HG03175 (cell line): ENCODE results near the gene DPP6.

Source experiments
- ATAC-seq: cut with Tn5 transposase; IDR thresholded peaks from one replicate; pipeline ENCODE4 v1.9.1; 2021; ENCODE audit warnings: mild to moderate bottlenecking, moderate library complexity; ENCODE audit not compliant: unreplicated experiment

The DPP6 gene

DNA sequence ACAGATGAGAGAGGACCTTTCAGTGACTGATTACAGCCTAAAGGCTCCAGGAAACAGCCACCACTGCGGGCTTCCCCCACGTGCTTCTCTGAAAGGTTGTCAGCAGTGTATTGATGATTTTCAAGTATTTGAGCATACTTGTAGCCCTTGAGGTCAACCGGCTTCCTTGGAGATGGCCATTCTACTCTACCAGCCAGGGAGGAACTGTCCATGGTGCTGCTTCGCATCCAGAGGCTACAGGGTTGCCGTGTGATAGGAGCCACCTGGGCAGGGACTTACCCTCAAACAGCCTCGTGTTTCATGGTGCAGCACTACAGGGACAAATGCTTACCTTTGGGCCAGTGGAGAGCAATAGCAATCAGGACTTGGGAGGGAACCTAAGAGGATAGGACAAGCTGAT lies 179.5 kb downstream of the DPP6 start:
- ATAC-seq = no peak

DNA sequence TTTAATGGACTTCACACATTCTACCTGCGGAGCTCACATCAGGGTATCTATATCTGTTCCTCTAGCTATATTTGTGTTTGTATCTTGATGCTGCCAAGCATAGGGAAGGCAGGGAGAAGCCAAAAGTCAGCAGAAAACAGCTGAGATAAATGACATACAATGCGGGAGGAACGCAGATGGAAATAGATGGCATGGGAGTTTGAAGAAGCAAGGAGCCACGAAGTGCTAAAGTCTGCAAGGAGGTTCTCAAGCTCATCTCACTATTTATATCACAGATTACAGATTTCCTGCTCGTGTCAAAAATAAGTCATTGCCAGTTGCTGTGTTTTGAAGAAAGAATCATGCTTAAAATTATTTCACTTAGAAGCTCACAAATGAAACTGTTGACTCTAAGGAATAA lies 180.5 kb downstream of the DPP6 start:
- ATAC-seq = no peak

DNA sequence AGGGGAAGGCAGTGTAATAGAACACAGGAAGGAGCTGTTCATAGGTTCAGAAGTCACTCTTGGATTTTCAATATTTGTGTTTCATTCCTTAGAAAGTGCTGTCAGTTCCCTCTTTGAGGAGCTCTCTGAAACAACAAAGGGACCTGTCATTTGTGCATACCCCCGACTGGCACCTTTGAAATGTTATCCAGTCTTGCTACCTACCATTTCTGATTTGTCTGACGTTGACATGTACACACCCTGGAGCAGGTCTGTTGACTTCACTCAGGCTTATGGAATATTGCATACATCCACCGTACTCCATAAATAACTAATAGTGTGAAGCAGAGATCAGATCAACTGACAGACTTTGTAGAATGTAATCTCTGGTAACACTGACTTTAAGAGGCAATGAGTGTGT lies 189.8 kb downstream of the DPP6 start:
- ATAC-seq = no peak

DNA sequence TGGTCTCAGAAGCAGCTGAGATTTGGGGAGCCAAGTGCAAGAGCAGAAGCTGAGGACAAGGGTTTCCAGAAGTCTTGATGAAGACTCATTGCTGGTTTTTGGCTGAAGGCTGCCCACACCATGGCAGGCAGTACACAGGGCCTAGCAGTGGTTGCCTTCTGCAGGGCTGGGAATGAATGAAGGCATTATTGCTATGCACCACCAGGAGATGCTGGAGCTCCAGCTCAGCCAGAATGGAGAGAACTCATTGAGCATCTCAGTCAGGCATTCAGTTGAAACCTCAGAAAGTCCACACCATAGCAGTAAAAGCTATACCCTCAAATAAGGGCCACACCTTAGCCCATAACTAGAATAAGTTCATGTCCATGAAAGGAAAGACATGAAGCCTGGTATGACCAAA lies 190.5 kb downstream of the DPP6 start:
- ATAC-seq = no peak

DNA sequence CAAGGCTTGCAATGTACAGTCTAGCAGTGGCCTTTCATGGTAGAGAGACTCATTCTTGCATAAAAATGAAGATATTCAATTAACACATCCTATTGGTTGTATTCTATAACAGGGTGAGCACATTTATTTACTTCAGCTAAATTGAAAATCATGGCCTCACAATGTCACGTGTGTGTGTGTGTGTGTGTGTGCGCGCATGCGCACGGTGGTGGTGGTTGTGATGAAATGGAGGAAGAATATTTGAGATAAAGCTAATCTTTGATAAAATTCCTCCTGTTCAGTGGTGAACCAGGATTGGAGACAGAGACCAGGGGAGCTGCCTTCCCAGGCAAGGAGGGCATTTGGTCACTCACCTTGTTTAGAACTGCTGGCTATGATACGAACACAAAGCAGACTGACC lies 199.8 kb downstream of the DPP6 start:
- no peak for ATAC-seq

DNA sequence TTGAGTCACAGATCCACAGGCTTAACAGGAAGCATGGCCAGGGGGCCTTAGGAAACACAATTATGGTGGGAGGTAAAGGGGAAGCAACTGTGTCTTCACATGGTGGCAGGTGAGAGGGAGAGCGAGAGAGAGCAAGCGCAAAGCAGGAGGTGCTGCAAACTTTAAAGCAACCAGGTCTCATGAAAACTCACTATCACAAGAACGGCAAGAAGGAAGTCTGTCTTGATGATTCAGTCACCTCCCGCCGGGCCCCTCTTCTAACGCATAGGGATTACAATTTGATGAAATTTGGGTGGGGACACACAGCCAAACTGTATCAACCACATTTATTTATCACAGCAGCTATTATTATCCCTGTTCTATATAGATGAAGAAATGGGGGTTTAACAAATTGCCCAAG lies 201.6 kb downstream of the DPP6 start:
- no peak for ATAC-seq

DNA sequence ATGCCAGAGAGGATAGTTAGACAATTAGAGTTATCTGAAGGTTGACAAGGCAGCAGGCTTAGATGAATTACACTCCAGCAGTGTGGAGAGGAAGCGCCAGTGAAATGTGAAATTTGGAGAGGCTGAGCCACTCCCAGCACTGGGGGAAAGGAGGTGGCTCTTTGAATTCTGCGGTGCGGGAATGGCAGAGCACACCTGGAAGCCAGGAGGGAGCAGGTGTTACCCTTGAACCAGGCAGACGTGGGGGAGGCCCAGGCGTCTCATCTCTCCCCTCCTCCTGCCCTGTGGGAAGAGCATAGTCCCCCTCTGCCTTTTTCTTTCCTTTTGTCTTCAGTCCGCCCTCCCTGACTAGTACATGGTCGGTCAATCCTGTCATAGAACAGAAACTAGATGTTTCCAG lies 203.1 kb downstream of the DPP6 start:
- no peak for ATAC-seq

DNA sequence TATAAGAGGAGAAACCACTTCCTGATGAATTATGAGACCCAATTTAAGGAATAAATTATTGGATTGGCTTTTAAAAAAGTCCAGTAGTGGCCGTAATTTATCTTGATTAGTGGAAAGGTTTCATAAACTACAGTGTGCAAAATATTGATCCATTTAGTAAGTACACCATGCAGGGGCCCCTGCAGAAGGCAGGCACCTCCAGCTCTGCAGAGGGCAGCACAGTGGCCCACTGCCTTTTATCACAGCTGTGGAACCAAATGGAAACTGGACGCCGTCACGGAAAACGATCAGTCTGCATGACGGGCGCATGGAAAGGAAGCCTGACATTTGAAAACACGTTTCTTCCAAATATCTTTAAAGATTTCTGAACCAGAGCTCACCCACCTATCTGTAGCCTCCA lies 204.0 kb downstream of the DPP6 start:
- ATAC-seq = no peak

DNA sequence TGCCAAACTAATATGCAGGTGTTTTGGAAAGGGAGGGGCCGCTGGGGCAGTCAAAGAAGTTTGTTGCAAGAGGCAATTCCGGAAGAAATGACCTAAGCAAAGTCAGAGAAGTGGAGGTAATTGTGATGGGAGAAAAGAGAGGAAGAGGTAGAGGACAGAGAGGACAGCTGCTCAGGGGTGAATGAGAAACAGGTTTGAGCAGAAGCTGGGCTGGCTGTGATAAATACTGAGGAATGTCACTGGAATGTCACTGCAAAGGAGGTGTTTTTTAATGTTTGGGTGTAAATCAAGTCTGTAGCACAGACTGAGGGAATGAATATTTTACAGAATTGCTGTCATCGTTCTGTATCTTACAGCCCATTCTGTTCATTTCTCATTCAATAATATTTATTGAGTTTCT lies 207.2 kb downstream of the DPP6 start:
- no peak for ATAC-seq

DNA sequence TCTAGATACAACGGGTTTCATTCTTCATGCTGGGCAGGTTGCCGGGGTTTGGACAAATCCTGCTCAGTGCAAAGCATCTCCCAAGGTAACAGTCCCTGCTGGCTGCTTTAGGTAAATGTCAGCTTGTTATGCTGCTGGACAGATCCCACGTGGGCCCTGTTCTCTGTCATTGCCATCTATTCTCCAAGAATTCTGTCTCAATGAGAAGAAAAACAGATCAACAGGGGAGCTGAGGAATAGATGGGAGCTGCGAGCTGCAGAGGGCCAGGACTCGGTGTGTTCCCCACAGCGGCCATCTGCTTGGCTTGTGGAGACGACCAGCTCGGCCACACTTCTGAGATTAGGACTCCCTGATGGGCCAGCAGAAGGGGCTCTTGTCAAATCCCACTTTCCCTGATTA lies 235.2 kb downstream of the DPP6 start:
- ATAC-seq = no peak

DNA sequence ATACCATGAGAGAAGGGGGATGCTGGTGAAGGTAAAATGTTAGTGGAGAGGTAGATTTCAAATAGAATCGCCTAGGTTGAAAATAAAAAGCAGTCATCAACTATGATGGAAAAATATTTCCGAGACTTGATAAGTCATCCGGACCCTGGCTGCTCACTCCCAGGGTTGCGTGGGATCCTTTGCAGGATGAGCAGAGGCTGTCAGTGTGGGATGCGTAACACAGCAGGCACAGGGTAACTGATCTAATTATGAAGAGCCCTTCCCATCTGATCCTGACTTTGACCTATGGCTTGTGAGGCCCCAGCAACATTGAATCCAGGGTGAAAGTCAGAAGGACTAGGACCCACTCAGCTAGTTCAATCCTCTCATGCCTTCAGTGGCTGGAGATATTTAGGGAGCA lies 236.9 kb downstream of the DPP6 start:
- ATAC-seq = no peak

DNA sequence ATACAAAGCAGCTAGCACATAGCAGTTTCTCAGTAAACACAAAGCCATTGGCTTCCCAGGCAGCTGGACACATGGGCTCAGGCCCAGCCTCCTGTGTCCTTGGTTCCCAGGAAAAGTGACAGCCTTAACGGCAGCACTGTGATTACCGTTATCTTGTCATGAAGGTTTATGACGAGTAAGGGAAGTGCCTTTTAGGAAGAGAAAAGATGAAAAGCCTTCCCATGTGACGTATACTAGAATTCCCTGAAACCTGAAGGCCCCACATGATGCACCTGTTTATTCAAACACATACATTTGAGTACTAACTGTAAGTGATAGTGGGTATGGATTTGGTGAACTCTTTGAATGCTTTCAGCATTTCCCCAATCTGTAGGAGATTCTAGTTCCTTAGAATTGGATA lies 244.2 kb downstream of the DPP6 start:
- ATAC-seq = no peak

DNA sequence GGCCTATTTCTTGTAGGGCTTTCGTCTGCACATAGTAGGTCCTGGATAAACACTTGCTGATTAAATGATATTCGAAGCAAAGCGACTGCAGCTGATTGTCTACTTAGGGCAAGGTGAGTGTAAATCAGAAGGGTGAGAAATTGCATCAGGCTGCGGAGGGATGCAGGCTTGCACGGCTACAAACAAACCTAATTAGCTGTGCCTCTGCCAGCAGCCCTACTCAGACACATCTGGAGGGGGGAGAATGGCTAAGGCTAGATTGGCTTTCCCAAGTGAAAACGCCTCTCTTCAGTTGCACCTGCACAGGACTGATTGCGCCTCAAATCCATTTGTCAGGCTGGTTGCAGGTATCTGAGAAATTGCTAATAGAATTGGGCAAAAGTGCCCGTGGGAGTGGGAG lies 247.5 kb downstream of the DPP6 start:
- ATAC-seq = no peak

DNA sequence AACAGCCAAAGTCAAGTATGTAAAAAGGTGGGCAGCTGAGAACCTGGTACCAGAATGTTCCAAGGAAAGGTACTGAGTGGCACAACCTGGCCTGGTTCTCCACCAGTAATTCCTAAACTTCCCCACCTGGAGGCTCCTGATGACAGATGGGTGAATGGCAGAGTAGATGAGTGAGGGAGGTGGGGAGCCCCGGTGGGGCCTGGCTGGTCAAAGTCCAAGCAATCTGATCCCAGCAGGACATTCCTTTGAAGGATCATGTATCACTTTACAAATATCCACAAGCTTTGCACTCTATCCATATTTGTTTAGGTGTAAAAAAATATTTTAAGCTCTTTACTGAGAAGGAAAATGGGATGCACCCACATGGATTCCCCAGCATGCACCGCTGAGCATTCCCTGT lies 250.2 kb downstream of the DPP6 start:
- no peak for ATAC-seq

DNA sequence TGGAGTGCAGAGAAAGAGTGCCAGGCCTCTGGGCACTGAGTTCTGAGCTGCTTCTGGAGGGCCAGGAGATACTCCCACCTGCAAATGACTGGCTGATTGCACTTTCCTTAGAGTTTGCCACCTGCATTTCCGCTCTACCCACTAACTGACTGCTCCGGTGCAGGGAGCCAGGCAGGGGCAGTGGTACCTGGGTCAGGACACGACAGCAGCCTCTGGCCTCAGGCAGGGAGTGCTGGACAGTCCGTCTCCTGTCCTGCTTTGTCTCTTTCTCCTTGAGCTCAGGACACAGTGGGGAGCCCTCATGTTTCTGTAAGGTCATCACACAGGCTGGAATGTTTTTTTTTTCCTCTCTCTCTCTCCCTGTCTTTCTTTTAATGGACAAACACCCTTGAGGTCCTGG lies 252.0 kb downstream of the DPP6 start:
- ATAC-seq = no peak

DNA sequence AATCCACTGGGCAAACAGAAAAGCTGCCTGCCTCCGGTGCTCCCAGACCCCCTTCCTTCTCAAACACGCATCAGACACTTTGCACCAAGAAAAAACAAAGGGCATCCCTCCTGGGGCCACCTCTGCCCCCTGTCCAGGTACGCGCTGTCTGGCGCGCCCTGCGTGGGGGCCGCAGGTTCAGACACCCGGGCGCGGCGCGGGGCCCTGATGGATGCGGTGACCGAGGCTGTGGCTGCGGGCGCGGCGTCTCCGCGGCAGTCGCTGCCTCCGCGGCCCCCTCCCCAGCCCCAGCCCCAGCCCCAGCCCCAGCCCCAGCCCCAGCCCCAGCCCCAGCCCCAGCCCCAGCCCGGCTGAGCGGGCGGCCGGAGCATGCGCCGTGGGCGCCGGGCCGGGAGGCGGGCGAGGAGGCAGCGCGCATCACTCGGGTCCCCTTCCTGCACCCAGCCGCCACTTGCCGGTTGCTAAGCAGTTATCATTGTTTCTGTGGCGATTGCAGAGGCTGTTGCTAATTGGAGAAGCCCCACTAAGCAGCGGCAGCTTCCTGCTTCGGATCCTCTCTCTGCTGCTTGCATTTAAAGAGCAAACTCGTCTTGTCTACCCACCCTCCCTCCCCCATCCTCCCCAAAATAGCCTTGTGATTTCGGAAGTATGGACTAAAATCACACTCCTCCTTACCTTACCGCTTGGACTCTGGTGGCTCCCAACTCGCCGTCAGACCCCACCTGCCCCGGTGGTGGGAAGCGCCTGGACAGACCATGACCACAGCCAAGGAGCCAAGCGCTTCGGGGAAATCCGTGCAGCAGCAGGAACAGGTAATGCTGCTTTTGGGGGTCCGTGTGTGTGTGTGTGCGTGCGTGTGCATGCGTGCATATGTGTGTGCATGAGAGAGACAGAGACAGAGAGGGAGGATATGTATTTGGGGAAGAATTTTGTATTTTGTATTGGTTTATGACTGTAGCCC lies 252.8 kb downstream of the DPP6 start:
- ATAC-seq = no peak

DNA sequence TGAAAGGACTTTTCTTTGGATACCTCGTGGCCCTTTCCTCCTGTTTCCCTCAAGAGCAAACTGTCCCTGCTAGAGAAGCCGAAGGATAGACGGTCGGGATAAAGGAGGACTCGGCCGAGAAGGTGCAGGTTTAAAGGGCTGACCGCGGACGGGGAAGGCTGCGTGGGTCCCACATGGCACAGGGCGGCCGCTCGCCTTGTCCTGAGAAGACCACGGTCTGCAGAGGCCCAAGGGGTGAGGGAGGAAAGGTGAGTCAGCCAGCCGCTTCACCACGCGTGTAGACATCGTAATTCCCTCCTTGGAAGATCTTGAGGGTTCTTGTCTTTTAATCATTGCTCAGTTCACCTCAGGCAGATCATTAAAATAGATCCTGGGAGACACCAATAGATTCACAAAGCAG lies 253.8 kb downstream of the DPP6 start:
- no peak for ATAC-seq

DNA sequence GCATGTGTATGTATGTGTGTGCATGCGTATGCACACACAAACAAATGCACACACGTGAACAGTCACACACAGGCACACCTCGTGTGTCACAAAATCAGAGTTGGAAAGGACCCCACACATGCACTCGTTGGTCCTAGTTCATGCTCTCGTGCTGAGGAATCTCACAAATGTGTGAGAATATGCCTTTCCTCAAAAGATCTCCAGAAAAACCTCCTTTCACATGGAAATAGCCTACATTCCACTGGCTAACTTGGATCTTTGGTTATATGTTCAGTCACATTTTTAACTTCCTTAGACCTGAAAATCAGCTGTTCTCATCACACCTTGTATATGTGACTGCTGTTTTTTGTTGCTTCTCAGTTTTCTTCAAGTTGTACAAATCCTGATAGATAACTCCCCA lies 256.7 kb downstream of the DPP6 start:
- no peak for ATAC-seq

DNA sequence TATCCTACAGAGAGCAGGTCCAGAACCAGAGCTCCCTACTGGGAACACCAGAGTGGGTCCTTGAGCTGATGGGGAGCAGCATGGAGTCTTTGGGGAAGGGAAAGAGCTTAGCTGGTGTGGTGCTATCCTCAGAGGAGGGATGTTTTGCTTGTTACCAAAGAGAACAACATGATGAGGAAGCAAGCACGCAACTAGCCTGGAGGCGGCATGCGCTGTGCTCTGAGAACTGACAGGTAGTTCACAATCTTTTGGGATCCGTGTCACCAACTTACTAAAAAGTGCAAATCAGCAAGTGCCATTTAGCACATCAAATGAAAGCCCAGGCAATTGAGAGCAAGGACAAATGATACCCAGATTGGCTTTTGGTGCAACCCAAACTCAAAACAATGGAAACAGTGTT lies 257.9 kb downstream of the DPP6 start:
- no peak for ATAC-seq

DNA sequence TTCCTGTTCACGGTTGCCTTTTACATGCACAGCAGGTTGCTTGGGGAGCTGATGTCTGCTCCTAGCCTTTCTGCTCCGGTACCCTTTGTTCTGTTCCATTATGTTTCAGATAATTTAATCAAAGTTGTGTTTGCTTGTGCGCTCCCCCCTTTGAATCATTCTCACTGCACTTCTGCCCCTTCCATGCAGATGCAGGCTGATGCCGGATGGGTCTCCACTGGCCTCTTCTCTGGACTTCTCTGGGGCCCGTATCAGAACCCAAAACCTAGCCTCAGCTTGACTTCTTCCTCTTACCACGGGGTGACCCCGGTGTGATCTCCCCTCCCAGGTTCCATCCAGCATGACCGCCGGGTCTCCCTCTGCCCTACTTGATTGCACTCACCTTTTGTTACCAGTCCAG lies 272.0 kb downstream of the DPP6 start:
- no peak for ATAC-seq

DNA sequence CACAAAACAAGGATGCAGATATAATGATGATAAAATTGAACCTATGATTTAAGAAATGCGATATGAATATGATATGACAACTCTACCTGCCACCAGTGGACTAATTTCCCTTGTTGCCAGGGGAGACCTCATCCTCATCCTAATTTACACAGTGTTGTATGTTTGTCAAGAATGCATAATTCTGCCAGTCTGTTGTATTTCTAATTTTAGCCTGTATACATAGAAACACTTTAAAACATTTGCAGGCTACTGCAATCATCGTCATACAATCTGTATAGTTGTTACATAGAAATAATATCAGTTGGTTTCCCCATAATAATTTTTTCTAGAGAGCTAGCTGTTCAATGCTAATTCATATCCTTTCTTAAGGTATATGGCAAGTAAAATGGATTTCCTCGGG lies 274.2 kb downstream of the DPP6 start:
- ATAC-seq = no peak

DNA sequence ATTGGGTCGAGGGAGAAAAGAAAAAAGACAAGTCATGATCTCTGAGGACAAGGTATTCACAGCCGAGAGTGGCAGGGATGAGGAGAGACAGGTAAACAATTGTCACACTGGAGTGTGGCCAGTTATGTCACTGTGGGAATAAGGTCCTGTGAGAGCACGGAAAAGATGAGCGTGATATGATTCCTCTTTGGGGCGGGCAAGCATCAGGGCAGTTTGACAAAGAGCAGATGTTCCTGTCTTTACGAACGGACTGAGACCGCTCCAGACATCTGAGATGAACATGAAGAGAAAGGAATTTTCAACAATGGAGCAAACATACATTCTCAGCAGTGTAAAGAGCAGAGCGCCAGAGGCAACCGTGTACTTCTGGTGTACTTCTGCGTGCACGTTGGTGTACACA lies 278.1 kb downstream of the DPP6 start:
- no peak for ATAC-seq
